ENCODE results near the gene ATG16L1.

The ATG16L1 gene

DNA sequence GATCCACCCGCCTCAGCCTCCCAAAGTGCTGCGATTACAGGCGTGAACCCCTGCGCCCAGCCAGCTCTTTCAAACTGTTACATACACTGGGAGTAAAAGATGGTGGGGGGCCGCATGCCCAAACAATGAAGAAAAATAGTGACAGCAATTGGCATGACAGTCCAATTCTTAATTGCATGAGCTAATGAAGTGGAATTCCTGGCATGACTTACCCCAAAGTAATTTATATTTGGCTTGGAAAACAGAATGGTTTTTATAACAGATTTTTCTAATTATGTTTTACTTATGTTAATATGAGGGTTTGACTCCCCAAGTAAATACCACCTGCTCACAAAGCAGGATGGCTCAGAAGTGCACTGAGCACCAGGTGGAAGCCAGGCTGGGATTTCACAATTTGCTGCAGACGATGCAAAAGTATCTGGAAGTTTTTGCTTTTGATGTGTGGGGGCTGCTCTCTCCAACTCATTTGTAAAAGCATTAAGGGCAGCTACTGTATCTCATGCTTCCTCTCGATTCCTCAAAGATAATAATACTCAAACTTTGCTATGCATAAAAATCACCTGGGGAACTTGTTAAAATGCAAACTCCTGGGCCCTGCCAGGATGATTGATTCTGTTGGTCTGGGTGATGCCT lies 24.0 kb upstream of the ATG16L1 start:
- Histone ChIP-seq H3K27ac (no peak overlapping the region), H3K4me3 (no peak overlapping the region)
- TF ChIP-seq, protein P1, sequence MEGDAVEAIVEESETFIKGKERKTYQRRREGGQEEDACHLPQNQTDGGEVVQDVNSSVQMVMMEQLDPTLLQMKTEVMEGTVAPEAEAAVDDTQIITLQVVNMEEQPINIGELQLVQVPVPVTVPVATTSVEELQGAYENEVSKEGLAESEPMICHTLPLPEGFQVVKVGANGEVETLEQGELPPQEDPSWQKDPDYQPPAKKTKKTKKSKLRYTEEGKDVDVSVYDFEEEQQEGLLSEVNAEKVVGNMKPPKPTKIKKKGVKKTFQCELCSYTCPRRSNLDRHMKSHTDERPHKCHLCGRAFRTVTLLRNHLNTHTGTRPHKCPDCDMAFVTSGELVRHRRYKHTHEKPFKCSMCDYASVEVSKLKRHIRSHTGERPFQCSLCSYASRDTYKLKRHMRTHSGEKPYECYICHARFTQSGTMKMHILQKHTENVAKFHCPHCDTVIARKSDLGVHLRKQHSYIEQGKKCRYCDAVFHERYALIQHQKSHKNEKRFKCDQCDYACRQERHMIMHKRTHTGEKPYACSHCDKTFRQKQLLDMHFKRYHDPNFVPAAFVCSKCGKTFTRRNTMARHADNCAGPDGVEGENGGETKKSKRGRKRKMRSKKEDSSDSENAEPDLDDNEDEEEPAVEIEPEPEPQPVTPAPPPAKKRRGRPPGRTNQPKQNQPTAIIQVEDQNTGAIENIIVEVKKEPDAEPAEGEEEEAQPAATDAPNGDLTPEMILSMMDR (IDR thresholded peaks at IDR 0.05), result no peak
- no peak for DNase-seq (ENCODE audit: low spot score)

- no peak overlapping the region for H3K27ac ChIP-seq
- no peak for DNase-seq (ENCODE audit: low spot score)
- no peak overlapping the region for H3K4me3 ChIP-seq
- TF ChIP-seq, protein P1 (IDR thresholded peaks at IDR 0.05), result no peak
These were observed 23.1 kb upstream of the ATG16L1 start for GRCh38 chr2:233228376-233228775.

GRCh38 chr2:233233618-233234230 lies 17.7 kb upstream of the ATG16L1 start:
- Histone ChIP-seq H3K27ac (no peak overlapping the region), H3K4me3 (no peak overlapping the region)
- TF ChIP-seq, protein P1 (IDR thresholded peaks at IDR 0.05), result no peak
- no peak for DNase-seq (ENCODE audit: low spot score)

DNA sequence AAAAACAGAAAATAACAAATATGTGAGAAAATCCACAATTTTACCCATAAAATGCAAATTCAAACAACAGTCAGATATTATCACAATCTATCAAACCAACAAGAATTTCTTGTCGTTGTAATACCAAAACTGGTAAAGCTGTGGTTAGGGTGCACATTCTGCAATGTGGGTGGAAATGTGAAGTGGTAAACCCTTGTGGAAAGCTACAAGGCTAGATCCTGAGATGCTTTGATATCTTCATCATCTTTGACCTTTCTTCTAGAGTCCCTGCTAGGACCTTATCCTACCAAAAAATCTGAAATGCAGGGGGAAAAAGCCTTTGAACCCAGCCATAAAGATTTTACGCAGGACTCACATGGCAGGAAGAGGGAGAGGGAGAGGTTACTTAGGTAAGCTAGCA lies 17.2 kb upstream of the ATG16L1 start:
- TF ChIP-seq, protein P1 (IDR thresholded peaks at IDR 0.05), result no peak
- no peak for DNase-seq (ENCODE audit: low spot score)
- Histone ChIP-seq H3K4me3 (no peak overlapping the region), H3K27ac (no peak overlapping the region)

DNA sequence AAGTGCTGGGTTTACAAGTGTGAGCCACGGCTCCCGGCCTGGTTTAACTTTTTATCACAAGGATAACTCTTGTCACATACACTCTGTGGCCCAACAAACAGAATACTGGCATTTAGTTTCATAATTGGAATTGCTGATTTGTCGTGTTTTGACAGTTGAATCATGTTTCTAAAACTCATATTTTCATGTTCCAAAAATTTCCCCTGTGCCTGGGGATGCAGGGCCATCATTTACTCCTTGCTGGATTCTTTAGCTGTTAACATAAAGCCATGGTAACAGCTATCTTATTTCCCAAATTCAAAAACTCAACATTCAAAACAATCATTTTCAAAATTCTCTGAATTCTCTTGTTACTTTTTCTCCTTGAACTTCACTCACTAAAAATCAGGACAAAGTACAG lies 16.5 kb upstream of the ATG16L1 start:
- H3K4me3 ChIP-seq, result no peak overlapping the region
- DNase-seq (ENCODE audit: low spot score), result no peak
- TF ChIP-seq, protein P1 (IDR thresholded peaks at IDR 0.05), result no peak
- no peak overlapping the region for H3K27ac ChIP-seq

DNA sequence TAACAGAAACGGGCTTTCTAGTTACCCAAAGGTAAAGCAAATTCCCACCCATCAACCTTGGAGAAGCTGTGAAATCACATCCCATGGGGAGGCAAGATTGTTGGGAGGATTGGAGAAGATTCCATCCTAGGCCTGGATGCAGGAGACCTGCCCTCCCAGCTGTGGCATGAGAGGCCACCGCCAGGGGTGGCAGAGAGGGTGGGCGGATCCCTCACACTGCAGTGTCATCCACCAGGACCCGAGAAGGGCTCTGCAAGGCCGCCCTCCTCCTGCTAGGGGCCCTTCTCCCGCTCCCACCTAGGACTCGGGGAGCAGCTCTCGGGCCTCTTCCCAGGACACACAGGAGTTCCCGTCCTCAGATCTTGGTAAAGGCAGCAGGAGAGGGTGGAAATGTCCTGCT lies 15.5 kb upstream of the ATG16L1 start:
- Histone ChIP-seq H3K27ac (no peak overlapping the region), H3K4me3 (no peak overlapping the region)
- TF ChIP-seq, protein P1 (IDR thresholded peaks at IDR 0.05), result no peak
- no peak for DNase-seq (ENCODE audit: low spot score)

Measured in coronary artery (tissue), 2 donors.